ENCODE measurements around the gene MBD3L4.

GRCh38 chr19:7000816-7001215 is 39.2 kb downstream of the MBD3L4 start:
- TF ChIP-seq POLR2AphosphoS5 (IDR thresholded peaks at IDR 0.05; ENCODE audit: insufficient read depth in 1 of 2, low read depth in 1 of 2) (no peak), CTCF (IDR thresholded peaks at IDR 0.05) (no peak), POLR2A (IDR thresholded peaks at IDR 0.05) (no peak)
